ENCODE data around the gene CDC25B.
"Not testable (repeated sequence)": the region's sequence is repeated elsewhere in the genome, so short reads cannot be mapped to it uniquely, and the experiment has no call there.

CDC25B gene

DNA sequence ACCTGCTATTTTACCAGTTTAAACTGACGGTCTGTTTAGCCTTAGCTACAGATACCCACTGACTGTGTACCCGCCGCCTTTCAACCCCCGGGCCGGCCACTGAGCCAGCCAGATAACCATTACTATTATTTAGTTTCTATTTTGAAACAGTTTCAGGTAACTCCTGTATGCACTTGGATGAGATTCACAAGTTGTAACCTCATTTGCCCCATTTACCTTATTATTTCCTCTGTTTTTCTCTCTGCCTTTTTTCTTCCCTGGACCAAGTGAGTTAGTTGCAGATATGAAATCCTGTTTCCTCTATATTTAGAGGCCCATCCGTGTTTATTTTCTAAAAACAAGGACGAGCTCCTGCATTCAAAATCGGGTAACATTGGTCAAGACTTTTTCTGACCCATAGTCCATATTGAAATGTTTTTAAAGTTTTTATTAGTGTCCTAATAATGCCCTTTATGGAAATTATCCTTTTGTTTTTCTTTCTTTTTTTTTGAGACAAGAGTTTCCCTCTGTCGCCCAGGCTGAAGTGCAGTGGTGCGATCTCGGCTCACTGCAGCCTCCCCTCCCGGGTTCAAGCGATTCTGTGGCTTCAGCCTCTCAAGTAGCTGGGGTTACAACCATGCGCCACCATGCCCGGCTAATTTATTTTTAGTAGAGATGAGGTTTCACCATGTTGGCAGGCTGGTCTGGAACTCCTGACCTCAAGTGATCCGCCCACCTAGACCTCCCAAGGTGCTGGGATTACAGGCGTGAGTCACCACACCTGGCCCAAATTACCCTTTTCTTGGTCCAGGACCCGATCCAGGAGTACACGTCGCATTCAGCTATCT lies 25.0 kb downstream of the CDC25B start:
- FAIRE-seq: no peak

DNA sequence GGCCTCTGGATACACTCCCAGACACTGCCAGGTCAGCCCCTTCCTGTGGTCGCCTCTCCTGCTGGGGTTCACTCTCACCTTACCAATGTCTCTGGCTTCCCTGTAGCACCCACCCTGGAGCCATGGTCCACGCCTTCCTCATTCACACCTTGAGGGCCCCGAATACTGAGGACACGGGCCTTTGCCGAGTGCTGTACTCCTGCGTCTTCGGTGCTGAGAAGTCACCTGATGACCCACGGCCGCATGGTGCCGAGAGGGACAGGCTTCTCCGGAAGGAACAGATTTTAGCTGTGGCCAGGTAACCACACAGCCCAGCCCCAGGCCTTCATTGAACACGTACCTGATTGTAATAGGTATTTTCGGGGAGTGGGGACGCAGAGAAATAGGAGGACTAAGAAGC lies 25.9 kb downstream of the CDC25B start:
- DNase-seq (ENCODE audit: insufficient read length, low spot score) (no peak), FAIRE-seq (no peak)
- TF ChIP-seq, protein P1, sequence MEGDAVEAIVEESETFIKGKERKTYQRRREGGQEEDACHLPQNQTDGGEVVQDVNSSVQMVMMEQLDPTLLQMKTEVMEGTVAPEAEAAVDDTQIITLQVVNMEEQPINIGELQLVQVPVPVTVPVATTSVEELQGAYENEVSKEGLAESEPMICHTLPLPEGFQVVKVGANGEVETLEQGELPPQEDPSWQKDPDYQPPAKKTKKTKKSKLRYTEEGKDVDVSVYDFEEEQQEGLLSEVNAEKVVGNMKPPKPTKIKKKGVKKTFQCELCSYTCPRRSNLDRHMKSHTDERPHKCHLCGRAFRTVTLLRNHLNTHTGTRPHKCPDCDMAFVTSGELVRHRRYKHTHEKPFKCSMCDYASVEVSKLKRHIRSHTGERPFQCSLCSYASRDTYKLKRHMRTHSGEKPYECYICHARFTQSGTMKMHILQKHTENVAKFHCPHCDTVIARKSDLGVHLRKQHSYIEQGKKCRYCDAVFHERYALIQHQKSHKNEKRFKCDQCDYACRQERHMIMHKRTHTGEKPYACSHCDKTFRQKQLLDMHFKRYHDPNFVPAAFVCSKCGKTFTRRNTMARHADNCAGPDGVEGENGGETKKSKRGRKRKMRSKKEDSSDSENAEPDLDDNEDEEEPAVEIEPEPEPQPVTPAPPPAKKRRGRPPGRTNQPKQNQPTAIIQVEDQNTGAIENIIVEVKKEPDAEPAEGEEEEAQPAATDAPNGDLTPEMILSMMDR (IDR thresholded peaks at IDR 0.05; ENCODE audit: insufficient read depth, missing control alignments): no peak

More for the DNA sequence above, 25.0 kb downstream of the CDC25B start:
- TF ChIP-seq, protein P1 (IDR thresholded peaks at IDR 0.05; ENCODE audit: insufficient read depth, missing control alignments): no peak
- DNase-seq (ENCODE audit: insufficient read length, low spot score): no peak

DNA sequence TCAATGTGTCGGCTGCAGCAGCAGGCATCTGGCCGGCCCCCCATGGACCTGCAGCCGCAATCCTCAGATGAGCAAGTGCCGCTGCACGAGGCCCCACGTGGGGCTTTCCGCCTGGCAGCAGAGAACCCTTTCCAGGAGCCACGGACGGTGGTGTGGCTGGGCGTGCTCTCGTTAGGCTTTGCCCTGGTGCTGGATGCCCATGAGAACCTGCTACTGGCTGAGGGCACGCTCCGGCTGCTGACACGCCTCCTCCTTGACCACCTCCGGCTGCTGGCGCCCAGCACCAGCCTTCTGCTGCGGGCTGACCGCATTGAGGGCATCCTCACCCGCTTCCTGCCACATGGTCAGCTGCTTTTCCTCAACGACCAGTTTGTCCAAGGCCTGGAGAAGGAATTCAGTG lies 27.8 kb downstream of the CDC25B start:
- DNase-seq (ENCODE audit: insufficient read length, low spot score) (no peak), FAIRE-seq (no peak)
- TF ChIP-seq, protein P1 (IDR thresholded peaks at IDR 0.05; ENCODE audit: insufficient read depth, missing control alignments): no peak

DNA sequence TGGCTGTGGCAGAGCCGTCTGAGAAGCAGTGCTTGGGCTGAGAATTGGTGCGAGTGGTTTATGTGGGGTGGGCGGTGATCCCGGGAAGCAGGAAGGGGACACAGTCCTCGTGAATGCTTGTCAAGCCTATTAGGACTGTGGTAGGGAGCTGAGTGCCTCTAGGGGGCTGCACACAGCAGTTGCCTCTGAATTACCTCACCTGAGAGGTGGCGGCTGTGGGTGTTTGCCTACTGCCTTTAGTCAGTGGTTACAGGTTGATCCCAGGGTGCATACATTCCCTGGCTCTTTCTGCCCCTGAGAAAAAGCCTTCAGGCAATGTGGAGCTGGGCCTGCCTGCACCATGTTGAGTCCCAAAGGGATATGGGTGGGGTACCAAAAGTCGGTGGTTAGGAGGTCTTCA lies 29.4 kb downstream of the CDC25B start:
- FAIRE-seq (no peak), DNase-seq (ENCODE audit: insufficient read length, low spot score) (no peak)
- TF ChIP-seq, protein P1 (IDR thresholded peaks at IDR 0.05; ENCODE audit: insufficient read depth, missing control alignments): no peak

DNA sequence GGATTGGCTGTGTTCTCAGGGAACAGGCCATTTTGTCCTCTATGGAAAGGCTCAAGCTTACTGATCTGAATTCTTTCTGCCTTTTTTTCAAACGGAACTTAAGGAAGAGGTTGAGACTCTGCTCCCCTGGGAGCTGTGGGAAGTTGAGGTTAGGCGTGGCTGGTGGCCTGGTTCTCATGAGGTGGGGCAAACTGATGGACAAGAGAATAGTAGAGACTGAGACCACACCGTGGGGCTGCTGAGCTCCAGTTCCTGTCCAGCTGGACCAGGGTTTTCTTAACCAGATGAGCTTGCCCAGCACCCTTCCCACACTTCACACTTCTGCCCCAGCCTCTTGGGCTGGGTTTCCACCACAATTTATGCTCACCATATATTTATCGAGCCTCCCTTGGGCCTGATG lies 30.3 kb downstream of the CDC25B start:
- no peak for DNase-seq (ENCODE audit: insufficient read length, low spot score)
- TF ChIP-seq, protein P1 (IDR thresholded peaks at IDR 0.05; ENCODE audit: insufficient read depth, missing control alignments): no peak
- FAIRE-seq: no peak

DNA sequence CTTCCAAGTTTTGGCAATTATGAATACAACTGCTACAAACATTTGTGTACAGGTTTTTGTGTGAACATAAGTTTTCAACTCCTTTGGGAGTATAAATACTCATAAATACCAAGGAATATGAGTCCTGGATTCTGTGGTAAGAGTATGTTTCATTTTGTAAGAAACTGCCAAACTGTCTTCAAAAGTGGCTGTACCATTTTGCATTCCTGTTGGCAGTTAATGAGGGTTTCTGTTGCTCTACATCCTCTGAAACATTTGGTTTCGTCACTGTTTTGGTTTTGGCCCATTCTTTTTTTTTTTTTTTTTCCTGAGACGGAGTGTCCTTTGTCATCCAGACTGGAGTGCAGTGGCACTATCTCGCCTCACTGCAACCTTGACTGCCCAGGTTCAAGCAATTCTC lies 32.7 kb downstream of the CDC25B start:
- DNase-seq (ENCODE audit: insufficient read length, low spot score) (no peak), FAIRE-seq (no peak)
- TF ChIP-seq, protein P1 (IDR thresholded peaks at IDR 0.05; ENCODE audit: insufficient read depth, missing control alignments): no peak

DNA sequence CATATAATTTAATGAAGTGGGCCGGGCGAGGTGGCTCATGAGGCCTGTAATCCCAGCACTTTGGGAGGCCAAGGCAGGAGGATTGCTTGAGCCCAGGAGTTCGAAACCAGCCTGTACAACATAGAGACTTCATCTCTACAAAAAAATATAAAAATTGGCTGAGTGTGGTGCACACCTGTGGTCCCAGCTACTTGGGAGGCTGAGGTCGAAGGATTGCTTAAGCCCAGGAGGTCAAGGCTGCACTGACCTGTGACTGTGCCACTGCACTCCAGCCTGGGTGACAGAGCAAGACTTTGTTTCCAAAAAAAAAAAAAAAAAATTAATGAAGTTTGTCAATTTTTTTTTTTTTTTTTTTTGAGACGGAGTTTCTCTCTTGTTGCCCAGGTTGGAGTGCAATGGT lies 33.8 kb downstream of the CDC25B start:
- FAIRE-seq; DNase-seq (ENCODE audit: insufficient read length, low spot score): not testable (repeated sequence)
